ENCODE measurements around the gene ZNF783.

The ZNF783 gene

DNA sequence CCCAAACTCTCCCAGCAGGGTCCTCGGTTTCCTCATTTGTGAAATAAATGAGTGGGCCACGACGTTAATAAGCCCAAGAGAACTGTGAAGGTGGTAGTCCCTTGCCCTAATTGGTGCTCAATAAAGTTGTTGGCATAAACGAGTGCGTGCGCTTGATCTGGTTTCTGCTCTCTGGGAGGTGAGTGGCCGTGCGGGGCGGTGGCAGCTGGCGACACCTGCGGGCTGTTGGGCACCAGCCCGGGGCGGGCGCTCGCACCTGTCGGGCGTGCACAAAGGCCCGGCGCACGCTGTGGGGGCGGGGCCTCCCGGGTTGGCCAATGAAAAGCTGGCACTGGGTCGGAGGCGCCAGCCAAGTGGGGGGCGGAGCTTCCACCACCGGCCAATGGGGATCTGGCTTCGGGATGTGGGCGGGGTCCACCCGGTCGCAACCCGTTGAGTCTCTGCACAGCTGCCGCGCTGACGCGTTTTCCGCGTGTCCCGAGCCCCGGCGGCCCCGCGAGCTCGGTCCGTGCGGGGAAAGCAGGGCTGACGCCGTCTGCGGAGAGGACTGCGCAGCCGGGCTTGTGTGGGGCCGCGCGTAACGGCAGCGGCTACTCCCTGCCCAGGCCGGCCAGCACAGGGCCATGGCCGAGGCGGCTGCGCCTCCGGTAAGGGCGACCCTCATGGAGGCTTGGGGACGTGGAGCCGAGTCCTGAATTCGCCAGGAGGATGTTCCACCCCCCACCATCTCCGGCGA, 23.0 kb downstream of the ZNF783 start:
- H3K4me2 ChIP-seq (ENCODE audit: low read depth, low read length), result peak overlapping the region; percentile 80
- H3K4me3 ChIP-seq (ENCODE audit: low read length), result peak overlapping the region; percentile 83
- H3K9me2 ChIP-seq (replicated peaks; ENCODE audit: insufficient read depth, low read length), result no peaks in the 10 kb centered on the region
- H4K20me1 ChIP-seq (ENCODE audit: insufficient read depth, low read length), result no peaks in the 10 kb centered on the region
- 0 out of 2 replicates have a peak, but pooled peaks cover 5% of the 10 kb centered on the region for H3K79me2 ChIP-seq (ENCODE audit: low read length)
- H3K9ac ChIP-seq (ENCODE audit: low read length), result peak overlapping the region; percentile 56
- TF ChIP-seq EZH2 (optimal IDR thresholded peaks at IDR 0.05; ENCODE audit: low read depth, low read length), result no peak
- TF ChIP-seq, protein P1, sequence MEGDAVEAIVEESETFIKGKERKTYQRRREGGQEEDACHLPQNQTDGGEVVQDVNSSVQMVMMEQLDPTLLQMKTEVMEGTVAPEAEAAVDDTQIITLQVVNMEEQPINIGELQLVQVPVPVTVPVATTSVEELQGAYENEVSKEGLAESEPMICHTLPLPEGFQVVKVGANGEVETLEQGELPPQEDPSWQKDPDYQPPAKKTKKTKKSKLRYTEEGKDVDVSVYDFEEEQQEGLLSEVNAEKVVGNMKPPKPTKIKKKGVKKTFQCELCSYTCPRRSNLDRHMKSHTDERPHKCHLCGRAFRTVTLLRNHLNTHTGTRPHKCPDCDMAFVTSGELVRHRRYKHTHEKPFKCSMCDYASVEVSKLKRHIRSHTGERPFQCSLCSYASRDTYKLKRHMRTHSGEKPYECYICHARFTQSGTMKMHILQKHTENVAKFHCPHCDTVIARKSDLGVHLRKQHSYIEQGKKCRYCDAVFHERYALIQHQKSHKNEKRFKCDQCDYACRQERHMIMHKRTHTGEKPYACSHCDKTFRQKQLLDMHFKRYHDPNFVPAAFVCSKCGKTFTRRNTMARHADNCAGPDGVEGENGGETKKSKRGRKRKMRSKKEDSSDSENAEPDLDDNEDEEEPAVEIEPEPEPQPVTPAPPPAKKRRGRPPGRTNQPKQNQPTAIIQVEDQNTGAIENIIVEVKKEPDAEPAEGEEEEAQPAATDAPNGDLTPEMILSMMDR (IDR thresholded peaks at IDR 0.05; ENCODE audit: low read length), result peak; percentile 64
- H3K36me3 ChIP-seq (replicated peaks; ENCODE audit: insufficient read depth, low read length), result no peaks in the 10 kb centered on the region
- no peaks in the 10 kb centered on the region for H3K27me3 ChIP-seq (replicated peaks; ENCODE audit: insufficient read depth, low read length)
- peak; percentile 100 for DNase-seq
- peaks cover 23% of the 10 kb centered on the region for H3K4me1 ChIP-seq (ENCODE audit: low read length)
- peaks cover 17% of the 10 kb centered on the region for H3F3A ChIP-seq (ENCODE audit: insufficient read depth, low read length)
- H3K9me3 ChIP-seq (replicated peaks; ENCODE audit: insufficient read depth, low read length), result no peaks in the 10 kb centered on the region
- H3K27ac ChIP-seq (ENCODE audit: low read length), result peak overlapping the region; percentile 87
- H2AFZ ChIP-seq (ENCODE audit: low read length), result peak overlapping the region; percentile 77

DNA sequence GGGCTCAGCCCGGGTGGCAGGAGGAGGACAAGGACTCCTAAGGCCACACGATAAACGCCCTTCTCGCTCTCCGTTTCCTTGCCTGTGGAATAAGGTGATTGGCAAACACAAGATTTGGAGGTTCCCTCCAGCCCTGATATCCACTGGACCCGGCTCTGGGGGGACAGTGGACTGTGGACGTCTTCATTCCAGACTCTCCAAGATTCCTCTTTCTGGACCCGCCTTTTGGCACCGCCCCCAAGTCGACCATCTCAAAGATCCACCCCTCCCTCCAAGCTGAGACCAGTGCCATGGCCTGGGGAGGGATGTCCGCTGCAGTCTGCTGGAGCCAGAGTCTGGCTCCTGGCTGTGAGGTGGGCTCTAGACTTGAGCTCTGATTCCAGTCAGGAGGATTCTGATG, 23.6 kb downstream of the ZNF783 start:
- TF ChIP-seq EZH2phosphoT487 (IDR thresholded peaks at IDR 0.05; ENCODE audit: low read length), result no peak
- no peak for TF ChIP-seq EZH2 (optimal IDR thresholded peaks at IDR 0.05; ENCODE audit: low read depth, low read length)
- TF ChIP-seq, protein P1 (IDR thresholded peaks at IDR 0.05; ENCODE audit: low read length), result no peak
- H3K4me1 ChIP-seq (ENCODE audit: low read length), result peaks cover 23% of the 10 kb centered on the region
- no peaks in the 10 kb centered on the region for H3K27me3 ChIP-seq (replicated peaks; ENCODE audit: insufficient read depth, low read length)
- peak overlapping the region; percentile 83 for H3K4me3 ChIP-seq (ENCODE audit: low read length)
- no peaks in the 10 kb centered on the region for H4K20me1 ChIP-seq (ENCODE audit: insufficient read depth, low read length)
- H2AFZ ChIP-seq (ENCODE audit: low read length), result peak overlapping the region; percentile 76
- H3K9me3 ChIP-seq (replicated peaks; ENCODE audit: insufficient read depth, low read length), result no peaks in the 10 kb centered on the region
- peak overlapping the region; percentile 87; the same call in 1 of the 2 replicates for H3K27ac ChIP-seq (ENCODE audit: low read length)
- H3F3A ChIP-seq (ENCODE audit: insufficient read depth, low read length), result peaks cover 17% of the 10 kb centered on the region
- peak overlapping the region; percentile 80 for H3K4me2 ChIP-seq (ENCODE audit: low read depth, low read length)
- H3K36me3 ChIP-seq (replicated peaks; ENCODE audit: insufficient read depth, low read length), result no peaks in the 10 kb centered on the region
- H3K9me2 ChIP-seq (replicated peaks; ENCODE audit: insufficient read depth, low read length), result no peaks in the 10 kb centered on the region
- 0 out of 2 replicates have a peak, but pooled peaks cover 5% of the 10 kb centered on the region for H3K79me2 ChIP-seq (ENCODE audit: low read length)
- peak overlapping the region; percentile 48 for H3K9ac ChIP-seq (ENCODE audit: low read length)
- no peak for DNase-seq

GRCh38 chr7:149286811-149287400, 24.9 kb downstream of the ZNF783 start:
- Histone ChIP-seq H3F3A (ENCODE audit: insufficient read depth, low read length) (peaks cover 17% of the 10 kb centered on the region), H3K4me3 (ENCODE audit: low read length) (no peak overlapping the region), H3K79me2 (ENCODE audit: low read length) (0 out of 2 replicates have a peak, but pooled peaks cover 5% of the 10 kb centered on the region), H3K4me2 (ENCODE audit: low read depth, low read length) (no peak overlapping the region), H4K20me1 (ENCODE audit: insufficient read depth, low read length) (no peaks in the 10 kb centered on the region), H3K9ac (ENCODE audit: low read length) (no peak overlapping the region), H3K36me3 (replicated peaks; ENCODE audit: insufficient read depth, low read length) (no peaks in the 10 kb centered on the region), H3K9me2 (replicated peaks; ENCODE audit: insufficient read depth, low read length) (no peaks in the 10 kb centered on the region), H3K4me1 (ENCODE audit: low read length) (peaks cover 23% of the 10 kb centered on the region), H3K9me3 (replicated peaks; ENCODE audit: insufficient read depth, low read length) (no peaks in the 10 kb centered on the region), H2AFZ (ENCODE audit: low read length) (no peak overlapping the region), H3K27me3 (replicated peaks; ENCODE audit: insufficient read depth, low read length) (no peaks in the 10 kb centered on the region), H3K27ac (ENCODE audit: low read length) (no peak overlapping the region)
- no peak for DNase-seq
- TF ChIP-seq EZH2 (optimal IDR thresholded peaks at IDR 0.05; ENCODE audit: low read depth, low read length) (no peak), EZH2phosphoT487 (IDR thresholded peaks at IDR 0.05; ENCODE audit: low read length) (no peak)
- TF ChIP-seq, protein P1 (IDR thresholded peaks at IDR 0.05; ENCODE audit: low read length), result no peak
